Measurements from ENCODE around the gene GRAP2.

The GRAP2 gene

DNA sequence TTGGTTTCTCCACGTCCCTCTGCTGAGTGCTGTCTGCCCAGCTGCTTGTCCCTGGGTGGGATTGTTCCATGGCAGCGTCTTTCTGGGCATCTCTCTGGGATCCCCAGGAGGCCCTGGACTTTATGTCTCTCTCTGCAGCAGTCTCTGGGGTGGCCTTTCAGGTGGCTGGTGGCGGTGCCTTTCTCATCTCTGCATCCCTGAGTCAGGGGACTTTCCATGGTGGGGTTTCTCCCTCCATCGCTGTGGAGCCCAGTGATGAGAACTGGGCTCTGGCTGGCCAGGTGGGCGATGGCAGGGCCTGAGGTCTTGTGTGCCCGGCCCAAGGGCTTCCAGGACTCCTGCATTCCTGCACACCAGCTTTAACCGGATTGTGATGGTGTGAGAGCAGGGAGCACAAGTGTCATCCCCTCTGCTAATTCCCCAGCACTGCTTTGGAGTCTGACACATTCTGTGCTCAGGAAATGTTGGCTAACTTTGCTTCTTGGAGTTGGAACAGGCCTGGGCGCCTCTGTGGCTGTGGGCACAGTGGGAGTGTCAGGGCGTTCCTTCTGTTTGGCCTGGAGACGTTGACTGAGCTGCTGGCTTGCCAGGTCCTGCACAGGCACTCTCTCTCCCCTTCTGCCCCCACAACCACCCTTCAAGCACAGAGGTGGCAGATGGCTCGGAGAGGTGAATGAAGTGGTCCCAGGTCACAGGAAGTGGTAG lies 121.8 kb downstream of the GRAP2 start:
- no peak for DNase-seq

Measured in SIG-M5 (cell line).